Measurements from ENCODE around the gene VANGL1.

Gene VANGL1

GRCh38 chr1:115746021-115746690 is 104.4 kb downstream of the VANGL1 start:
- Histone ChIP-seq H3K9me3 (ENCODE audit: control insufficient read depth, low read length) (no peaks in the 10 kb centered on the region), H3K4me3 (ENCODE audit: low read depth, low read length) (no peak overlapping the region), H2AFZ (no peak overlapping the region), H3K27ac (no peak overlapping the region), H3K9ac (no peak overlapping the region), H3K4me2 (ENCODE audit: low read length) (no peak overlapping the region), H3K4me1 (no peaks in the 10 kb centered on the region), H3K79me2 (no peaks in the 10 kb centered on the region), H3K36me3 (ENCODE audit: control insufficient read depth, insufficient read depth, low read length) (no peaks in the 10 kb centered on the region), H3K27me3 (ENCODE audit: control insufficient read depth, insufficient read depth, low read length) (no peaks in the 10 kb centered on the region)
- TF ChIP-seq, protein P1, sequence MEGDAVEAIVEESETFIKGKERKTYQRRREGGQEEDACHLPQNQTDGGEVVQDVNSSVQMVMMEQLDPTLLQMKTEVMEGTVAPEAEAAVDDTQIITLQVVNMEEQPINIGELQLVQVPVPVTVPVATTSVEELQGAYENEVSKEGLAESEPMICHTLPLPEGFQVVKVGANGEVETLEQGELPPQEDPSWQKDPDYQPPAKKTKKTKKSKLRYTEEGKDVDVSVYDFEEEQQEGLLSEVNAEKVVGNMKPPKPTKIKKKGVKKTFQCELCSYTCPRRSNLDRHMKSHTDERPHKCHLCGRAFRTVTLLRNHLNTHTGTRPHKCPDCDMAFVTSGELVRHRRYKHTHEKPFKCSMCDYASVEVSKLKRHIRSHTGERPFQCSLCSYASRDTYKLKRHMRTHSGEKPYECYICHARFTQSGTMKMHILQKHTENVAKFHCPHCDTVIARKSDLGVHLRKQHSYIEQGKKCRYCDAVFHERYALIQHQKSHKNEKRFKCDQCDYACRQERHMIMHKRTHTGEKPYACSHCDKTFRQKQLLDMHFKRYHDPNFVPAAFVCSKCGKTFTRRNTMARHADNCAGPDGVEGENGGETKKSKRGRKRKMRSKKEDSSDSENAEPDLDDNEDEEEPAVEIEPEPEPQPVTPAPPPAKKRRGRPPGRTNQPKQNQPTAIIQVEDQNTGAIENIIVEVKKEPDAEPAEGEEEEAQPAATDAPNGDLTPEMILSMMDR (IDR thresholded peaks at IDR 0.05), result no peak
